Kidney (tissue), 14 donors: ENCODE results near the gene SMYD3. TPM values are rescaled to one million over a fixed set of nuclear protein-coding genes. Genes with fewer than 3 reads are reported as not detected.
A peak's percentile ranks its signal among the peaks of the same experiment; 100 is the strongest.

Source experiments
- DNase-seq, 5 donors: peaks; one replicate each; pipeline ENCODE4 v3.0.0-alpha.2; 2013 to 2020
- FAIRE-seq: peaks from 2 replicates; lab custom pipeline; 2012; peaks lifted over from hg19 to GRCh38; lab: Jason Lieb, UNC
- H3K27ac ChIP-seq, 2 donors: one replicate each; pipeline ENCODE4 v1.7.0; 2013; ENCODE audit warnings: low read depth in 2 of 2, low read length in 2 of 2, inconsistent platforms in 1 of 2
- H3K27me3 ChIP-seq: one replicate; pipeline ENCODE4 v1.7.1; 2013; ENCODE audit warnings: low read length, inconsistent platforms; ENCODE audit not compliant: control insufficient read depth, insufficient read depth
- H3K36me3 ChIP-seq, 3 donors: one replicate each; pipeline versions ENCODE4 v1.7.0 to v1.7.1; 2013; ENCODE audit warnings: low read length in 3 of 3, control low read depth in 1 of 3, inconsistent platforms in 1 of 3; ENCODE audit not compliant: insufficient read depth in 3 of 3, control insufficient read depth in 2 of 3
- H3K4me1 ChIP-seq, 3 donors: one replicate each; pipeline versions ENCODE4 v1.7.0 to v1.7.1; 2013; ENCODE audit warnings: low read length in 3 of 3, inconsistent platforms in 1 of 3, low read depth in 1 of 3; ENCODE audit not compliant: control insufficient read depth in 2 of 3, insufficient read depth in 2 of 3
- H3K4me3 ChIP-seq, 3 donors: one replicate each; pipeline versions ENCODE4 v1.7.0 to v1.8.1; 2013; ENCODE audit warnings: low read length in 3 of 3, control low read depth in 1 of 3, inconsistent platforms in 1 of 3
- H3K9ac ChIP-seq, 3 donors: one replicate each; pipeline versions ENCODE4 v1.7.0 to v1.7.1; 2013; ENCODE audit warnings: low read length in 3 of 3, control low read depth in 1 of 3, inconsistent platforms in 1 of 3
- H3K9me3 ChIP-seq, 3 donors: one replicate each; pipeline versions ENCODE4 v1.7.0 to v1.7.1; 2013; ENCODE audit warnings: low read length in 3 of 3, control low read depth in 1 of 3, inconsistent platforms in 1 of 3; ENCODE audit not compliant: control insufficient read depth in 2 of 3, insufficient read depth in 1 of 3
- CTCF ChIP-seq: IDR thresholded peaks from 3 replicates; pipeline ENCODE4 v1.5.1; 2012; ENCODE audit warnings: mild to moderate bottlenecking, moderate library complexity, borderline replicate concordance; ENCODE audit not compliant: insufficient read depth; ENCODE audit errors: extremely low read depth
- intact Hi-C: fragments of 100-400 bp; cut with DNase I; formaldehyde crosslinking; loops from one replicate; pipeline ENCODE4 v1.11.1; 2022
- polyA plus RNA-seq: library from polyadenylated mRNA; stranded (reverse); fragments of 350-450 nt; fragmentation: Illumina TruSeq; extraction: RNeasy Lipid Tissue Mini Kit (QIAGEN cat#74804); gene quantifications from one replicate; pipeline ENCODE4 v1.2.3, GENCODE V29; 2014; ENCODE audit warnings: low read depth, low replicate concordance; ENCODE audit not compliant: insufficient read depth
- total RNA-seq: library from RNA; stranded (reverse); fragmentation: NEBNext Ultra II Directional; extraction: Animal tissue kit (Norgen Biotek cat#: 25700); gene quantifications from one replicate; pipeline ENCODE4 v1.2.1, GENCODE V29; 2021
- donor health status: control.
- donor health status: control.
- donor health status: control.
- donor health status: control.
- donor health status: control.
- donor health status: DM: yes; HTN: yes; CAD: no.
- donor health status: Normal renal cell carcinoma (clear cell type).

Gene SMYD3
- total and polyA plus RNA-seq, 2 donors from 2014 or later: 23.3 to 23.9 TPM

GRCh38 chr1:246068619-246069509 lies 438.2 kb downstream of the SMYD3 start:
- Histone ChIP-seq H3K9ac (no peak overlapping the region), H3K36me3 (no peaks in the 10 kb centered on the region), H3K27me3 (no peaks in the 10 kb centered on the region), H3K4me1 (no peaks in the 10 kb centered on the region), H3K9me3 (no peaks in the 10 kb centered on the region), H3K4me3 (no peak overlapping the region), H3K27ac (no peak overlapping the region)
- no peak for FAIRE-seq
- TF ChIP-seq CTCF: no peak
- DNase-seq: peak in 1 of 5 donors; percentile 29
- intact Hi-C loops: no loop called here

GRCh38 chr1:246068217-246068512 lies 438.9 kb downstream of the SMYD3 start:
- H3K9ac ChIP-seq: no peak overlapping the region
- no peak for TF ChIP-seq CTCF
- H3K9me3 ChIP-seq: no peaks in the 10 kb centered on the region
- no peaks in the 10 kb centered on the region for H3K36me3 ChIP-seq
- DNase-seq (no peak), FAIRE-seq (no peak)
- H3K4me1 ChIP-seq: no peaks in the 10 kb centered on the region
- no peak overlapping the region for H3K27ac ChIP-seq
- H3K27me3 ChIP-seq: no peaks in the 10 kb centered on the region
- intact Hi-C loops: no loop called here
- H3K4me3 ChIP-seq: no peak overlapping the region

GRCh38 chr1:246067432-246068216 lies 439.5 kb downstream of the SMYD3 start:
- Histone ChIP-seq H3K36me3 (no peaks in the 10 kb centered on the region), H3K9ac (no peak overlapping the region), H3K4me3 (no peak overlapping the region), H3K27ac (no peak overlapping the region), H3K4me1 (no peaks in the 10 kb centered on the region), H3K9me3 (no peaks in the 10 kb centered on the region), H3K27me3 (no peaks in the 10 kb centered on the region)
- TF ChIP-seq CTCF: no peak
- FAIRE-seq (no peak), DNase-seq (peak in 3 of 5 donors; percentile 12 to 61 (median 30))
- intact Hi-C loops: no loop called here
